HepG2 (cell line): ENCODE measurements around the gene RASGRF1. TPM values are rescaled to one million over a fixed set of nuclear protein-coding genes. Genes with fewer than 3 reads are reported as not detected.

Source experiments
- CEBPG ChIP-seq: IDR thresholded peaks from 2 replicates; pipeline ENCODE4 v1.6.1; 2016
- DMAP1 ChIP-seq: IDR thresholded peaks from 2 replicates; pipeline ENCODE4 v1.6.1; 2016
- FOXJ3 ChIP-seq: sonication (generic); formaldehyde crosslinking; IDR thresholded peaks from 2 replicates; pipeline ENCODE4 v1.4.0; 2020; ENCODE audit warnings: missing genetic modification reagents, mild to moderate bottlenecking, borderline replicate concordance
- HNF4A ChIP-seq: sonication (generic); formaldehyde crosslinking; IDR thresholded peaks from 2 replicates; pipeline ENCODE4 v1.4.0; 2020; ENCODE audit warnings: missing genetic modification reagents
- IRF2 ChIP-seq: IDR thresholded peaks from 2 replicates; pipeline ENCODE4 v1.6.1; 2018; ENCODE audit warnings: missing genetic modification reagents, missing compliant biosample characterization
- ISL2 ChIP-seq: sonication (generic); formaldehyde crosslinking; IDR thresholded peaks from 2 replicates; pipeline ENCODE4 v1.5.0; 2020; ENCODE audit warnings: missing genetic modification reagents
- KAT8 ChIP-seq: IDR thresholded peaks from 2 replicates; pipeline ENCODE4 v1.6.1; 2016; ENCODE audit warnings: missing genetic modification reagents, missing compliant biosample characterization
- MIER3 ChIP-seq: IDR thresholded peaks from 2 replicates; pipeline ENCODE4 v1.6.1; 2016; ENCODE audit warnings: missing compliant biosample characterization, borderline replicate concordance
- NRL ChIP-seq: sonication (generic); formaldehyde crosslinking; IDR thresholded peaks from 2 replicates; pipeline ENCODE4 v1.5.0; 2020; ENCODE audit warnings: missing genetic modification reagents, mild to moderate bottlenecking, moderate library complexity, borderline replicate concordance
- PITX1 ChIP-seq: sonication (generic); formaldehyde crosslinking; IDR thresholded peaks from 2 replicates; pipeline ENCODE4 v1.5.1; 2020; ENCODE audit warnings: mild to moderate bottlenecking, missing genetic modification reagents
- TCF12 ChIP-seq, 2 experiments: fragments of 450-650 bp in 1 of 2; sonication (generic) in 1 of 2; formaldehyde crosslinking in 1 of 2; IDR thresholded peaks; 2 replicates each; pipeline versions ENCODE4 v1.6.1 to v1.8.0; 2017 to 2022; ENCODE audit warnings: antibody characterized with exemption in 1 of 2, mild to moderate bottlenecking in 1 of 2, missing genetic modification reagents in 1 of 2, moderate library complexity in 1 of 2
- TEAD3 ChIP-seq: optimal IDR thresholded peaks from 2 replicates; pipeline ENCODE3; 2016; ENCODE audit warnings: borderline replicate concordance
- THRA ChIP-seq: sonication (generic); formaldehyde crosslinking; IDR thresholded peaks from 2 replicates; pipeline ENCODE4 v1.4.0; 2020; ENCODE audit warnings: missing genetic modification reagents, borderline replicate concordance
- ZNF441 ChIP-seq: sonication (generic); formaldehyde crosslinking; IDR thresholded peaks from 2 replicates; pipeline ENCODE4 v1.7.0; 2021; ENCODE audit warnings: missing genetic modification reagents, borderline replicate concordance
- ZNF644 ChIP-seq: IDR thresholded peaks from 2 replicates; pipeline ENCODE4 v1.6.1; 2016; ENCODE audit warnings: low read depth
- ZNF710 ChIP-seq: sonication (generic); formaldehyde crosslinking; IDR thresholded peaks from 2 replicates; pipeline ENCODE4 v1.5.0; 2020; ENCODE audit warnings: mild to moderate bottlenecking, missing genetic modification reagents, borderline replicate concordance
- ZSCAN31 ChIP-seq: sonication (generic); formaldehyde crosslinking; IDR thresholded peaks from 2 replicates; pipeline ENCODE4 v1.5.0; 2020; ENCODE audit warnings: low read depth, mild to moderate bottlenecking, missing genetic modification reagents
- polyA plus RNA-seq, 8 experiments: library from polyadenylated mRNA; depleted of rRNA in 3 of 8; stranded (reverse) in 7 of 8; unstranded in 1 of 8; fragments of >200 nt; fragmentation: Illumina TruSeq in 4 of 8; extraction: Trizol in 4 of 8; gene quantifications; 2 replicates each; pipeline versions ENCODE4 v1.2.1 to v1.2.3, GENCODE V29; 2011 to 2016; ENCODE audit warnings: low read depth in 4 of 8, missing spikeins in 1 of 8, mixed read lengths in 1 of 8; ENCODE audit not compliant: insufficient read depth in 1 of 8
- total RNA-seq, 5 experiments: library from RNA; depleted of rRNA; stranded (reverse); fragments of >200 nt; fragmentation: Illumina TruSeq; extraction: Trizol; gene quantifications; 2 replicates each; pipeline ENCODE4 v1.2.3, GENCODE V29; 2016; ENCODE audit warnings: low read depth in 1 of 5
- TF ChIP-seq, protein P1 (sequence below), 2 experiments: sonication (generic) in 1 of 2; formaldehyde crosslinking in 1 of 2; IDR thresholded peaks; 2 replicates each; pipeline versions ENCODE4 v1.4.0 to v1.6.1; 2018 to 2020; ENCODE audit warnings: missing genetic modification reagents in 2 of 2, borderline replicate concordance in 1 of 2, low read depth in 1 of 2, mild to moderate bottlenecking in 1 of 2, missing biosample characterization in 1 of 2
- TF ChIP-seq, protein P2 (sequence below): sonication (generic); formaldehyde crosslinking; IDR thresholded peaks from 2 replicates; pipeline ENCODE4 v1.5.1; 2020; ENCODE audit warnings: missing genetic modification reagents, mild to moderate bottlenecking, borderline replicate concordance

RASGRF1 gene
- total and polyA plus RNA-seq, 2 of the 13 experiments (the other 11 are each of a cell fraction or from before 2014, with no cell fraction given), result 0.55 to 3.0 TPM

- TF ChIP-seq THRA (CRISPR knock-in tag) (peak; percentile 68), PITX1 (CRISPR knock-in tag) (0 out of 2 replicates have a peak, but pooled peaks have one; percentile 19), ZSCAN31 (peak; percentile 48; the same call in 1 of the 2 replicates), KAT8 (peak; percentile 77), DMAP1 (peak; percentile 94), NRL (CRISPR knock-in tag) (0 out of 2 replicates have a peak, but pooled peaks have one; percentile 81), IRF2 (peak; percentile 84), FOXJ3 (peak; percentile 49; the same call in 1 of the 2 replicates), ZNF441 (CRISPR knock-in tag) (peak; percentile 75; the same call in 1 of the 2 replicates), TEAD3 (CRISPR knock-in tag) (peak; percentile 47), CEBPG (CRISPR knock-in tag) (peak; percentile 47; the same call in 1 of the 2 replicates), ZNF644 (CRISPR knock-in tag) (peak; percentile 80), HNF4A (CRISPR knock-in tag) (peak; percentile 87), TCF12 (IDR thresholded peaks at IDR 0.05) (no peak), TCF12 (CRISPR knock-in tag; IDR thresholded peaks at IDR 0.05) (0 out of 2 replicates have a peak, but pooled peaks have one; percentile 47), ZNF710 (peak; percentile 81), ISL2 (CRISPR knock-in tag) (peak; percentile 20; the same call in 1 of the 2 replicates), MIER3 (CRISPR knock-in tag) (peak; percentile 81; the same call in 1 of the 2 replicates)
- TF ChIP-seq, protein P1, sequence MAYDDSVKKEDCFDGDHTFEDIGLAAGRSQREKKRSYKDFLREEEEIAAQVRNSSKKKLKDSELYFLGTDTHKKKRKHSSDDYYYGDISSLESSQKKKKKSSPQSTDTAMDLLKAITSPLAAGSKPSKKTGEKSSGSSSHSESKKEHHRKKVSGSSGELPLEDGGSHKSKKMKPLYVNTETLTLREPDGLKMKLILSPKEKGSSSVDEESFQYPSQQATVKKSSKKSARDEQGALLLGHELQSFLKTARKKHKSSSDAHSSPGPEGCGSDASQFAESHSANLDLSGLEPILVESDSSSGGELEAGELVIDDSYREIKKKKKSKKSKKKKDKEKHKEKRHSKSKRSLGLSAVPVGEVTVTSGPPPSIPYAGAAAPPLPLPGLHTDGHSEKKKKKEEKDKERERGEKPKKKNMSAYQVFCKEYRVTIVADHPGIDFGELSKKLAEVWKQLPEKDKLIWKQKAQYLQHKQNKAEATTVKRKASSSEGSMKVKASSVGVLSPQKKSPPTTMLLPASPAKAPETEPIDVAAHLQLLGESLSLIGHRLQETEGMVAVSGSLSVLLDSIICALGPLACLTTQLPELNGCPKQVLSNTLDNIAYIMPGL (CRISPR knock-in tag; IDR thresholded peaks at IDR 0.05; ENCODE audit: borderline replicate concordance in 1 of 2, low read depth in 1 of 2), result peak in 1 of 2 experiments; percentile 59; a peak in 2 of 4 replicates
- TF ChIP-seq, protein P2, sequence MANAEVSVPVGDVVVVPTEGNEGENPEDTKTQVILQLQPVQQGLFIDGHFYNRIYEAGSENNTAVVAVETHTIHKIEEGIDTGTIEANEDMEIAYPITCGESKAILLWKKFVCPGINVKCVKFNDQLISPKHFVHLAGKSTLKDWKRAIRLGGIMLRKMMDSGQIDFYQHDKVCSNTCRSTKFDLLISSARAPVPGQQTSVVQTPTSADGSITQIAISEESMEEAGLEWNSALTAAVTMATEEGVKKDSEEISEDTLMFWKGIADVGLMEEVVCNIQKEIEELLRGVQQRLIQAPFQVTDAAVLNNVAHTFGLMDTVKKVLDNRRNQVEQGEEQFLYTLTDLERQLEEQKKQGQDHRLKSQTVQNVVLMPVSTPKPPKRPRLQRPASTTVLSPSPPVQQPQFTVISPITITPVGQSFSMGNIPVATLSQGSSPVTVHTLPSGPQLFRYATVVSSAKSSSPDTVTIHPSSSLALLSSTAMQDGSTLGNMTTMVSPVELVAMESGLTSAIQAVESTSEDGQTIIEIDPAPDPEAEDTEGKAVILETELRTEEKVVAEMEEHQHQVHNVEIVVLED (CRISPR knock-in tag), result peak; percentile 49; the same call in 1 of the 2 replicates
These were observed 110.9 kb downstream of the RASGRF1 start (continued) for GRCh38 chr15:78979456-78980320.
